ENCODE data around the gene LRRTM2.

DNA sequence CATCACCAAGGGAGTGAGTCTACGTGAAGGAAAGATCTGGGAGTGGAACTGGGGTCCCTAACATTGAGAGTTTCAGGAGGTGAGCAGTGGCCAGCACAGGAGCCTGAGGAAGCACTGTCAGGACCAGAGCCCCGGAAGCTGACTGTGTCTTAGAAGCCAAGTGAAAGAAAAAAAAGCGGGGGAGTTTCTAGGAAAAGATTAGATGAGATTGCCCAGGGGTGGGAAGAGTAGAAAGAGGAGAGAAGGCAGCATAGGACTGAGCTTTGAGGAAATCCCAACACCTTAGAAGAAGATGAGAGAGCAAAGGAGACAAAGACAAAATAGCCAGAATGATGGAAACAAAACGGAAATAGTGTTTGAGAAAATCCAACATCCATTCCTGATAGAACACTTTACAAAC, 37.0 kb upstream of the LRRTM2 start:
- TF ChIP-seq, protein P1, sequence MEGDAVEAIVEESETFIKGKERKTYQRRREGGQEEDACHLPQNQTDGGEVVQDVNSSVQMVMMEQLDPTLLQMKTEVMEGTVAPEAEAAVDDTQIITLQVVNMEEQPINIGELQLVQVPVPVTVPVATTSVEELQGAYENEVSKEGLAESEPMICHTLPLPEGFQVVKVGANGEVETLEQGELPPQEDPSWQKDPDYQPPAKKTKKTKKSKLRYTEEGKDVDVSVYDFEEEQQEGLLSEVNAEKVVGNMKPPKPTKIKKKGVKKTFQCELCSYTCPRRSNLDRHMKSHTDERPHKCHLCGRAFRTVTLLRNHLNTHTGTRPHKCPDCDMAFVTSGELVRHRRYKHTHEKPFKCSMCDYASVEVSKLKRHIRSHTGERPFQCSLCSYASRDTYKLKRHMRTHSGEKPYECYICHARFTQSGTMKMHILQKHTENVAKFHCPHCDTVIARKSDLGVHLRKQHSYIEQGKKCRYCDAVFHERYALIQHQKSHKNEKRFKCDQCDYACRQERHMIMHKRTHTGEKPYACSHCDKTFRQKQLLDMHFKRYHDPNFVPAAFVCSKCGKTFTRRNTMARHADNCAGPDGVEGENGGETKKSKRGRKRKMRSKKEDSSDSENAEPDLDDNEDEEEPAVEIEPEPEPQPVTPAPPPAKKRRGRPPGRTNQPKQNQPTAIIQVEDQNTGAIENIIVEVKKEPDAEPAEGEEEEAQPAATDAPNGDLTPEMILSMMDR (IDR thresholded peaks at IDR 0.05; ENCODE audit: borderline replicate concordance, extremely low read depth, low read length, poor library complexity, severe bottlenecking), result no peak
- TF ChIP-seq EZH2 (IDR thresholded peaks at IDR 0.05; ENCODE audit: borderline replicate concordance, low read depth, low read length, severe bottlenecking), result no peak
